H9 (cell line): Measurements from ENCODE around the gene GPR151. TPM values are rescaled to one million over a fixed set of nuclear protein-coding genes. Genes with fewer than 3 reads are reported as not detected.

Experiments used
- DNase-seq: peaks from one replicate; pipeline ENCODE4 v3.0.0-alpha.2; 2017
- H2AFZ ChIP-seq: one replicate; pipeline ENCODE4 v1.6.1; 2013; ENCODE audit warnings: mild to moderate bottlenecking, low read length, control low read depth, moderate library complexity
- H2AK5ac ChIP-seq: 2 replicates; pipeline ENCODE4 v1.6.1; 2013; ENCODE audit warnings: low read length, control low read depth, mixed read lengths; ENCODE audit not compliant: insufficient read length
- H2BK120ac ChIP-seq: one replicate; pipeline ENCODE4 v1.6.1; 2013; ENCODE audit warnings: low read depth, mild to moderate bottlenecking, low read length, control low read depth, inconsistent platforms; ENCODE audit not compliant: poor library complexity, severe bottlenecking
- H2BK12ac ChIP-seq: 2 replicates; pipeline ENCODE4 v1.6.1; 2013; ENCODE audit warnings: low read length, control low read depth, mixed read lengths, low read depth; ENCODE audit not compliant: insufficient read length
- H2BK15ac ChIP-seq: 2 replicates; pipeline ENCODE4 v1.6.1; 2013; ENCODE audit warnings: low read depth, low read length, control low read depth
- H2BK20ac ChIP-seq: one replicate; pipeline ENCODE4 v1.6.1; 2013; ENCODE audit warnings: low read depth, mild to moderate bottlenecking, low read length, control low read depth, inconsistent platforms; ENCODE audit not compliant: poor library complexity, severe bottlenecking
- H2BK5ac ChIP-seq: 2 replicates; pipeline ENCODE4 v1.6.1; 2013; ENCODE audit warnings: low read length, control low read depth, mixed read lengths; ENCODE audit not compliant: insufficient read length
- H3K14ac ChIP-seq: 2 replicates; pipeline ENCODE4 v1.6.1; 2013; ENCODE audit warnings: low read length, control low read depth; ENCODE audit not compliant: insufficient read depth
- H3K18ac ChIP-seq: 2 replicates; pipeline ENCODE4 v1.6.1; 2013; ENCODE audit warnings: low read depth, mild to moderate bottlenecking, mixed read lengths, low read length, control low read depth; ENCODE audit not compliant: insufficient read length
- H3K23ac ChIP-seq: 2 replicates; pipeline ENCODE4 v1.6.1; 2013; ENCODE audit warnings: low read length, control low read depth, mixed read lengths, low read depth; ENCODE audit not compliant: insufficient read length
- H3K23me2 ChIP-seq: 2 replicates; pipeline ENCODE4 v1.6.1; 2013; ENCODE audit warnings: low read depth, mild to moderate bottlenecking, mixed read lengths, low read length, control low read depth; ENCODE audit not compliant: insufficient read length, poor library complexity, severe bottlenecking
- H3K27ac ChIP-seq: 2 replicates; pipeline ENCODE4 v1.5.1; 2013; ENCODE audit warnings: low read length, control low read depth, mixed read lengths, low read depth; ENCODE audit not compliant: insufficient read length
- H3K27me3 ChIP-seq: 2 replicates; pipeline ENCODE4 v1.6.1; 2013; ENCODE audit warnings: low read length, control low read depth, inconsistent platforms; ENCODE audit not compliant: insufficient read depth
- H3K4ac ChIP-seq: 2 replicates; pipeline ENCODE4 v1.6.1; 2013; ENCODE audit warnings: low read depth, mild to moderate bottlenecking, control low read depth, inconsistent platforms, low read length, moderate library complexity
- H3K4me1 ChIP-seq: 2 replicates; pipeline ENCODE4 v1.6.1; 2013; ENCODE audit warnings: low read length, control low read depth, inconsistent platforms; ENCODE audit not compliant: insufficient read depth
- H3K4me2 ChIP-seq: 2 replicates; pipeline ENCODE4 v1.6.1; 2013; ENCODE audit warnings: low read length, control low read depth, mixed read lengths; ENCODE audit not compliant: insufficient read length, insufficient read depth
- H3K56ac ChIP-seq: 2 replicates; pipeline ENCODE4 v1.6.1; 2013; ENCODE audit warnings: low read depth, mild to moderate bottlenecking, mixed read lengths, low read length, control low read depth; ENCODE audit not compliant: insufficient read length
- H3K79me1 ChIP-seq: 2 replicates; pipeline ENCODE4 v1.6.1; 2013; ENCODE audit warnings: low read depth, mild to moderate bottlenecking, moderate library complexity, low read length, control low read depth, inconsistent platforms; ENCODE audit not compliant: insufficient read depth, poor library complexity, severe bottlenecking
- H3K79me2 ChIP-seq: 2 replicates; pipeline ENCODE4 v1.6.1; 2013; ENCODE audit warnings: low read length, control low read depth, inconsistent platforms; ENCODE audit not compliant: insufficient read depth
- H3K9ac ChIP-seq: 2 replicates; pipeline ENCODE4 v1.6.1; 2013; ENCODE audit warnings: low read length, control low read depth, mixed read lengths; ENCODE audit not compliant: insufficient read length; ENCODE audit errors: extremely low read depth
- H3K9me3 ChIP-seq: one replicate; pipeline ENCODE4 v1.6.1; 2013; ENCODE audit warnings: low read depth, low read length, inconsistent platforms; ENCODE audit not compliant: control insufficient read depth
- H3T11ph ChIP-seq: one replicate; pipeline ENCODE4 v1.6.1; 2013; ENCODE audit warnings: mild to moderate bottlenecking, low read length, control low read depth, inconsistent platforms
- H4K20me1 ChIP-seq: one replicate; pipeline ENCODE4 v1.6.1; 2013; ENCODE audit not compliant: control insufficient read depth, insufficient read length, insufficient read depth
- H4K5ac ChIP-seq: 2 replicates; pipeline ENCODE4 v1.6.1; 2013; ENCODE audit warnings: low read depth, mild to moderate bottlenecking, mixed read lengths, low read length, control low read depth; ENCODE audit not compliant: insufficient read length
- H4K8ac ChIP-seq: replicated peaks from 2 replicates; pipeline ENCODE4 v1.6.1; 2013; ENCODE audit warnings: low read length, control low read depth, mixed read lengths, low read depth; ENCODE audit not compliant: insufficient read length
- H4K91ac ChIP-seq: 2 replicates; pipeline ENCODE4 v1.6.1; 2013; ENCODE audit warnings: low read depth, mild to moderate bottlenecking, moderate library complexity, mixed read lengths, low read length, control low read depth; ENCODE audit not compliant: insufficient read length
- H3K27ac Mint-ChIP-seq, 3 experiments: 2 replicates in 2 of 3; 3 replicates in 1 of 3; pipeline ENCODE4 v1.8.0; 2020 to 2021; ENCODE audit warnings: mixed read lengths in 3 of 3, mild to moderate bottlenecking in 1 of 3, moderate library complexity in 1 of 3
- H3K27me3 Mint-ChIP-seq: 2 replicates; pipeline ENCODE4 v1.8.0; 2021; ENCODE audit warnings: low read depth, mild to moderate bottlenecking, moderate library complexity, mixed read lengths
- H3K36me3 Mint-ChIP-seq, 3 experiments: 2 replicates in 2 of 3; 3 replicates in 1 of 3; pipeline ENCODE4 v1.8.0; 2020 to 2021; ENCODE audit warnings: low read depth in 3 of 3, mixed read lengths in 3 of 3; ENCODE audit not compliant: insufficient read depth in 1 of 3
- H3K4me1 Mint-ChIP-seq, 2 experiments: 2 replicates each; pipeline ENCODE4 v1.8.0; 2020; ENCODE audit warnings: mixed read lengths in 2 of 2
- H3K4me3 Mint-ChIP-seq, 2 experiments: 2 replicates in 1 of 2; 3 replicates in 1 of 2; pipeline ENCODE4 v1.8.0; 2020 to 2021; ENCODE audit warnings: mild to moderate bottlenecking in 2 of 2, mixed read lengths in 2 of 2, moderate library complexity in 1 of 2
- H3K9me3 Mint-ChIP-seq, 2 experiments: 2 replicates in 1 of 2; 3 replicates in 1 of 2; pipeline ENCODE4 v1.8.0; 2020; ENCODE audit warnings: mild to moderate bottlenecking in 2 of 2, mixed read lengths in 2 of 2, moderate library complexity in 1 of 2
- WGBS: extraction: QIAGEN DNeasy Blood & Tissue Kit; methylation state at CpG from one replicate; pipeline ENCODE4 v1.1.7; 2013; ENCODE audit warnings: missing lambda C conversion rate, low lambda C conversion rate, mixed read lengths; ENCODE audit not compliant: insufficient read length; ENCODE audit errors: extremely low coverage; 5-methylcytosine and 5-hydroxymethylcytosine counted together
- total RNA-seq: library from RNA; stranded (reverse); gene quantifications from 2 replicates; pipeline ENCODE4 v1.2.1, GENCODE V29; 2021
- TF ChIP-seq, protein P1 (sequence below): fragments of 200-600 bp; sonication (generic); conservative IDR thresholded peaks from 3 replicates; pipeline ENCODE4 v1.8.0; 2021; ENCODE audit warnings: antibody characterized with exemption, mild to moderate bottlenecking

GPR151 gene
- total RNA-seq, 1 experiment from 2014 or later, result not detected

DNA sequence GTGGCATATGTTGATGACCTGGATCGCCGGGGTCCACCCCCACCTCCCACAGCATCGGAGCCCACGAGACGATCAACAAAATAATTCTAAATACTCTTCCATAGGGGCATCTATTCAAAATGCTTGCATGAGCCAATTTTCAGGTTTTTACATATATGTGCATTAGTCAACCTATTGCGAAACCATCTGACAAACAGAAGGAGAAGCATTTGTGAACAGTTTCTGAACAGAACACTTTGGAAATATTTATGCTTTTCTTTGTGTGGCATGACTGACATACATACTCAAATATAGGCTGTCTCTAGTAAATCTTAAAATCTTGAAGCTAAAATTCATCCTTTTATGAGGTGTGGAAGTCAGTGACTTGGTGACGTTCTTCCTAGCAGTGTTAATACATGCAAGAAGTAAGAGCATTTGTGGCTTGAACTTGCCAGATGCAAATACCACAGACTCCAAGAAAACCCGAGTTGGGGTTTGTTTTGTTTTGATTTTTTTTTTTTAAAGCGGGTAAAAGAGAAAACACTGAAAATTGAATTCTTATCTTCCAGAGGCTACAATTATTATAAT, 5.3 kb downstream of the GPR151 start:
- H3K4me1 Mint-ChIP-seq, result peaks cover 2% of the 10 kb centered on the region in 2 experiments
- WGBS, result no CpG with 5 or more reads among the region's 9 CpGs
- H2BK5ac ChIP-seq, result no peak overlapping the region

More for the DNA sequence above, 5.3 kb downstream of the GPR151 start:
- no peak overlapping the region for H4K8ac ChIP-seq
- no peak overlapping the region for H3K18ac ChIP-seq
- Mint-ChIP-seq H3K27me3 (no peaks in the 10 kb centered on the region), H3K27ac (no peak overlapping the region; a peak in 1 of 7 replicates), H3K36me3 (peaks cover 26 to 61% (median 53%) of the 10 kb centered on the region in 3 experiments; a peak in 6 of 7 replicates), H3K4me3 (no peak overlapping the region), H3K9me3 (no peaks in the 10 kb centered on the region)
- H2BK15ac ChIP-seq, result no peak overlapping the region
- no peak overlapping the region for H3K56ac ChIP-seq
- DNase-seq, result no peak
- no peak overlapping the region for H2BK12ac ChIP-seq
- H3K14ac ChIP-seq, result no peak overlapping the region
- H3K27me3 ChIP-seq, result no peaks in the 10 kb centered on the region
- no peak overlapping the region for H2BK20ac ChIP-seq
- no peaks in the 10 kb centered on the region for H3K23me2 ChIP-seq
- TF ChIP-seq, protein P1, sequence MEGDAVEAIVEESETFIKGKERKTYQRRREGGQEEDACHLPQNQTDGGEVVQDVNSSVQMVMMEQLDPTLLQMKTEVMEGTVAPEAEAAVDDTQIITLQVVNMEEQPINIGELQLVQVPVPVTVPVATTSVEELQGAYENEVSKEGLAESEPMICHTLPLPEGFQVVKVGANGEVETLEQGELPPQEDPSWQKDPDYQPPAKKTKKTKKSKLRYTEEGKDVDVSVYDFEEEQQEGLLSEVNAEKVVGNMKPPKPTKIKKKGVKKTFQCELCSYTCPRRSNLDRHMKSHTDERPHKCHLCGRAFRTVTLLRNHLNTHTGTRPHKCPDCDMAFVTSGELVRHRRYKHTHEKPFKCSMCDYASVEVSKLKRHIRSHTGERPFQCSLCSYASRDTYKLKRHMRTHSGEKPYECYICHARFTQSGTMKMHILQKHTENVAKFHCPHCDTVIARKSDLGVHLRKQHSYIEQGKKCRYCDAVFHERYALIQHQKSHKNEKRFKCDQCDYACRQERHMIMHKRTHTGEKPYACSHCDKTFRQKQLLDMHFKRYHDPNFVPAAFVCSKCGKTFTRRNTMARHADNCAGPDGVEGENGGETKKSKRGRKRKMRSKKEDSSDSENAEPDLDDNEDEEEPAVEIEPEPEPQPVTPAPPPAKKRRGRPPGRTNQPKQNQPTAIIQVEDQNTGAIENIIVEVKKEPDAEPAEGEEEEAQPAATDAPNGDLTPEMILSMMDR, result no peak
- H2BK120ac ChIP-seq, result no peak overlapping the region
- no peak overlapping the region for H3T11ph ChIP-seq
- no peak overlapping the region for H3K4me2 ChIP-seq
- H3K4me1 ChIP-seq, result no peaks in the 10 kb centered on the region
- no peak overlapping the region for H3K23ac ChIP-seq
- no peaks in the 10 kb centered on the region for H4K20me1 ChIP-seq
- H3K9me3 ChIP-seq, result no peaks in the 10 kb centered on the region
- H2AK5ac ChIP-seq, result no peak overlapping the region
- no peak overlapping the region for H3K27ac ChIP-seq
- H3K79me1 ChIP-seq, result no peaks in the 10 kb centered on the region
- no peak overlapping the region for H3K9ac ChIP-seq
- no peak overlapping the region for H3K4ac ChIP-seq
- no peak overlapping the region for H4K5ac ChIP-seq
- no peak overlapping the region for H2AFZ ChIP-seq
- no peak overlapping the region for H4K91ac ChIP-seq
- H3K79me2 ChIP-seq, result no peaks in the 10 kb centered on the region
